Measurements from ENCODE around the gene AAMDC. TPM values are rescaled to one million over a fixed set of nuclear protein-coding genes. Genes with fewer than 3 reads are reported as not detected.

Gene AAMDC
- total RNA-seq, 2 donors from 2014 or later = 6.9 to 25.9 TPM

DNA sequence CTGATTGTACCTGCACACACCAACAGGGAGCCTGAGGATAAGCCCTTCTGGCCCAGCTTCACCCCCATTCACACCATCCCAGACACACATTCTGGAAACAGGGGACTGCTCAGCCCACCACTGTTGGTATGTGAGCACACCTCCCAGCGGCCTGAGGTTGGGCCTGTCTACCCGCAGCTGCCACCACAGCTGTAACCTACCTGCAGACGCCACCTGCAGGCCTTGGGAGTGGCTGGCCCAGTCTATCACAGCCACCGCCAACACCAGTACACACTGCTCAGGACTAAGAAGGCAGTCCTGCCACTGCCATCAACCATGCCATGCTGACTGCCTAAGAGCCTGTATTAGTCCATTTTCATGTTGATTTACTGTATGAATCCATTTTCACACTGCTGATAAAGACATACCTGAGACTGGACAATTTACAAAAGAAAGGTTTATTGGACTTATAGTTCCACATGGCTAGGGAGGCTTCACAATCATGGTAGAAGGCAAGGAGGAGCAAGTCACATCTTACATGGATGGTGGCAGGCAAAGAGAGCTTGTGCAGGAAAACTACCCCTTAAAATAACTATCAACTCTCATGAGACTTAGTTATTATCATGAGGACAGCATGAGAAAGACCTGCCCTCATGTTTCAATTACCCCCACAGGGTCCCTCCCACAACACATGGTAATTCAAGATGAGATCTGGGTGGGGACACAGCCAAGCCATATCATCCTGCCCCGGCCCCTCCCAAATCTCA is 31.0 kb upstream of the AAMDC start:
- Histone ChIP-seq H3K4me1 (no peaks in the 10 kb centered on the region), H3K4me3 (no peak overlapping the region), H3K9me3 (no peaks in the 10 kb centered on the region), H3K27ac (no peak overlapping the region), H3K36me3 (replicated peaks in 1 of 2; ENCODE audit: insufficient read depth in 1 of 2, low read depth in 2 of 2) (no peaks in the 10 kb centered on the region), H3K27me3 (no peaks in the 10 kb centered on the region)
- ATAC-seq = no peak
- TF ChIP-seq, protein P1, sequence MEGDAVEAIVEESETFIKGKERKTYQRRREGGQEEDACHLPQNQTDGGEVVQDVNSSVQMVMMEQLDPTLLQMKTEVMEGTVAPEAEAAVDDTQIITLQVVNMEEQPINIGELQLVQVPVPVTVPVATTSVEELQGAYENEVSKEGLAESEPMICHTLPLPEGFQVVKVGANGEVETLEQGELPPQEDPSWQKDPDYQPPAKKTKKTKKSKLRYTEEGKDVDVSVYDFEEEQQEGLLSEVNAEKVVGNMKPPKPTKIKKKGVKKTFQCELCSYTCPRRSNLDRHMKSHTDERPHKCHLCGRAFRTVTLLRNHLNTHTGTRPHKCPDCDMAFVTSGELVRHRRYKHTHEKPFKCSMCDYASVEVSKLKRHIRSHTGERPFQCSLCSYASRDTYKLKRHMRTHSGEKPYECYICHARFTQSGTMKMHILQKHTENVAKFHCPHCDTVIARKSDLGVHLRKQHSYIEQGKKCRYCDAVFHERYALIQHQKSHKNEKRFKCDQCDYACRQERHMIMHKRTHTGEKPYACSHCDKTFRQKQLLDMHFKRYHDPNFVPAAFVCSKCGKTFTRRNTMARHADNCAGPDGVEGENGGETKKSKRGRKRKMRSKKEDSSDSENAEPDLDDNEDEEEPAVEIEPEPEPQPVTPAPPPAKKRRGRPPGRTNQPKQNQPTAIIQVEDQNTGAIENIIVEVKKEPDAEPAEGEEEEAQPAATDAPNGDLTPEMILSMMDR (IDR thresholded peaks at IDR 0.05) = no peak
- no peak for DNase-seq
- WGBS, 2 donors = 97 to 100% methylated on average over 1 to 5 of the region's 5 CpGs
- intact Hi-C loops (cut with DNase I) = no loop called here

DNA sequence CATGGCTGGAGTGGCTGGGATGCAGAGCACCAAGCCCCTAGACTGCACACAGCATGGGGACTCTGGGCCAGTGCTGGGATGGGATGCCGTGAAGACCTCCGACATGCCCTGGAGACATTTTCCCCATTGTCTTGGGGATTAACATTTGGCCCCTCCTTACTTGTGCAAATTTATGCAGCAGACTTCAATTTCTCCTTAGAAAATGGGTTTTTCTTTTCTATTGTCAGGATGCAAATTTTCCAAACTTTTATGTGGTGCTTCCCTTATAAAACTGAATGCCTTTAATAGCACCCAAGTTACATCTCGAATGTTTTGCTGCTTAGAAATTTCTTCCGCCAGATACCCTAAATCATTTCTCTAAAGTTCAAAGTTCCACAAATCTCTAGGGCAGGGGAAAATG is 29.6 kb upstream of the AAMDC start:
- Histone ChIP-seq H3K4me1 (no peaks in the 10 kb centered on the region), H3K9me3 (no peaks in the 10 kb centered on the region), H3K4me3 (no peak overlapping the region), H3K36me3 (replicated peaks in 1 of 2; ENCODE audit: insufficient read depth in 1 of 2, low read depth in 2 of 2) (no peaks in the 10 kb centered on the region), H3K27ac (no peak overlapping the region), H3K27me3 (no peaks in the 10 kb centered on the region)
- intact Hi-C loops (cut with DNase I) = no loop called here
- ATAC-seq = no peak
- WGBS, 2 donors = 94 to 98% methylated on average over 4 of the region's 4 CpGs
- no peak for TF ChIP-seq POLR2A (IDR thresholded peaks at IDR 0.05)
- TF ChIP-seq, protein P1 (IDR thresholded peaks at IDR 0.05) = no peak
- no peak for DNase-seq

DNA sequence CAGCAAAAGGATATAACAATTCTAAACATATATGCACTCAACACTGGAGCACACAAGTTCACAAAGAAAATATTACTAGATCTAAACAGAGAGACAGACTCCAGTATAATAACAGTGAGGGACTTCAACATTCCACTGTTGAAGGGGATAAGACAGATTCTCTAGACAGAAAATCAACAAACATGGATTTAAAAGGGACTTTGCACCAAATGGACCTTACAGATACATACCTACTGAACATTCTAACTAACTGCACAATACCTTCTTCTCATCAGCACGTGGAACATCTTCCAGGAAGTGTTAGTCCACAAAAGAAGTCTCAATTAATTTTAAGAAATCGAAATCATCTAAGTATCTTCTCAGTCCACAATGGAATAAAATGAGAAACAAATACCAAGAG is 27.0 kb upstream of the AAMDC start:
- Histone ChIP-seq H3K36me3 (replicated peaks in 1 of 2; ENCODE audit: insufficient read depth in 1 of 2, low read depth in 2 of 2) (no peaks in the 10 kb centered on the region), H3K4me3 (no peak overlapping the region), H3K27ac (no peak overlapping the region), H3K9me3 (no peaks in the 10 kb centered on the region), H3K4me1 (no peaks in the 10 kb centered on the region), H3K27me3 (no peaks in the 10 kb centered on the region)
- 94 to 100% methylated on average over 2 of the region's 2 CpGs for WGBS, 2 donors
- intact Hi-C loops (cut with DNase I) = no loop called here
- ATAC-seq (no peak), DNase-seq (no peak)
- TF ChIP-seq POLR2A (IDR thresholded peaks at IDR 0.05) = no peak
- TF ChIP-seq, protein P1 (IDR thresholded peaks at IDR 0.05) = no peak

DNA sequence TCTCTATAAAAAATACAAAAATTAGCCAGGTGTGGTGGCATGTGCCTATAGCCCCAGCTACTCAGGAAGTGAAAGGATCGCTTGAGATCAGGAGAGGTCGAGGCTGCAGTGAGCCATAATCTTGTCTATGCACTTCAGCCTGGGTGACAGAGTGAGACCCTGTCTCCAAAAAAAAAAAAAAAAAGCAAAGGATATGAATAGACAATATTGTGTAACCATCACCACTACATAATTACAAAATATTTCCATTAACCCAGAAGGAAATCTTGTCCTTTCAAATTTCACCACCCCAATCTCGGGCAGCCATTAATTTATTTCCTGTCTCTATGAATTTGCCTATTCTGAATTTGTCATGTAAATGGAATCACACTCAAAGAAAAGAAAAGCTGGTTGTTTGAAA is 21.6 kb upstream of the AAMDC start:
- H3K9me3 ChIP-seq = peaks cover 0 to 5% (median 0%) of the 10 kb centered on the region in 3 donors
- H3K4me3 ChIP-seq = no peak overlapping the region
- TF ChIP-seq POLR2A (IDR thresholded peaks at IDR 0.05) = no peak
- TF ChIP-seq, protein P1 (IDR thresholded peaks at IDR 0.05) = no peak
- intact Hi-C loops (cut with DNase I) = no loop called here
- H3K36me3 ChIP-seq (replicated peaks in 1 of 2; ENCODE audit: insufficient read depth in 1 of 2, low read depth in 2 of 2) = no peaks in the 10 kb centered on the region
- no peak for DNase-seq
- H3K4me1 ChIP-seq = no peaks in the 10 kb centered on the region
- 67 to 85% methylated on average over 3 of the region's 3 CpGs for WGBS, 2 donors
- no peak overlapping the region for H3K27ac ChIP-seq
- no peaks in the 10 kb centered on the region for H3K27me3 ChIP-seq
- ATAC-seq = peak; percentile 15

DNA sequence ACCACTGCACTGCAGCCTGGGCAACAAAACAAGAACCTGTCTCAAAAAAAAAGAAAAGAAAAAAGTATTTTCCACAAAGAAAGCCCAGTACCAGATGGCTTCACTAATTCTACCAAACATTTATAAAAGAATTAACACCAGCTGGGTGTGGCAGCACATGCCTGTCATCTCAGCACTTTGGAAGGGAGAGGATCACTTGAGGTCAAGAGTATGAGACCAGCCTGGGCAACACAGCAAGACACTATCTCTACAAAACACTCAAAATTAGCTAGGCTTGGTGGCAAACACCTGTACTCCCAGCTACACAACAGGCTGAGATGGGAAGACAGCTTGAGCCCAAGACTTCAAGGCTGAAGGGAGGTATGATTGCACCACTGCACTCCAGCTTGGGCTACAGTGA is 20.5 kb upstream of the AAMDC start:
- no peaks in the 10 kb centered on the region for H3K36me3 ChIP-seq (replicated peaks in 1 of 2; ENCODE audit: insufficient read depth in 1 of 2, low read depth in 2 of 2)
- DNase-seq (no peak), ATAC-seq (no peak)
- no peak overlapping the region for H3K4me3 ChIP-seq
- no peaks in the 10 kb centered on the region for H3K27me3 ChIP-seq
- intact Hi-C loops (cut with DNase I) = no loop called here
- TF ChIP-seq, protein P1 (IDR thresholded peaks at IDR 0.05) = no peak
- no peak for TF ChIP-seq POLR2A (IDR thresholded peaks at IDR 0.05)
- no peak overlapping the region for H3K27ac ChIP-seq
- no peaks in the 10 kb centered on the region for H3K4me1 ChIP-seq
- peaks cover 0 to 5% (median 0%) of the 10 kb centered on the region in 3 donors for H3K9me3 ChIP-seq

Measured in body of pancreas (tissue), 4 donors.